ENCODE measurements around the gene RCN2. TPM values are rescaled to one million over a fixed set of nuclear protein-coding genes. Genes with fewer than 3 reads are reported as not detected.

RCN2 gene
- total and polyA plus RNA-seq, 3 donors from 2014 or later: 61.1 to 164 (median 78.3) TPM

DNA sequence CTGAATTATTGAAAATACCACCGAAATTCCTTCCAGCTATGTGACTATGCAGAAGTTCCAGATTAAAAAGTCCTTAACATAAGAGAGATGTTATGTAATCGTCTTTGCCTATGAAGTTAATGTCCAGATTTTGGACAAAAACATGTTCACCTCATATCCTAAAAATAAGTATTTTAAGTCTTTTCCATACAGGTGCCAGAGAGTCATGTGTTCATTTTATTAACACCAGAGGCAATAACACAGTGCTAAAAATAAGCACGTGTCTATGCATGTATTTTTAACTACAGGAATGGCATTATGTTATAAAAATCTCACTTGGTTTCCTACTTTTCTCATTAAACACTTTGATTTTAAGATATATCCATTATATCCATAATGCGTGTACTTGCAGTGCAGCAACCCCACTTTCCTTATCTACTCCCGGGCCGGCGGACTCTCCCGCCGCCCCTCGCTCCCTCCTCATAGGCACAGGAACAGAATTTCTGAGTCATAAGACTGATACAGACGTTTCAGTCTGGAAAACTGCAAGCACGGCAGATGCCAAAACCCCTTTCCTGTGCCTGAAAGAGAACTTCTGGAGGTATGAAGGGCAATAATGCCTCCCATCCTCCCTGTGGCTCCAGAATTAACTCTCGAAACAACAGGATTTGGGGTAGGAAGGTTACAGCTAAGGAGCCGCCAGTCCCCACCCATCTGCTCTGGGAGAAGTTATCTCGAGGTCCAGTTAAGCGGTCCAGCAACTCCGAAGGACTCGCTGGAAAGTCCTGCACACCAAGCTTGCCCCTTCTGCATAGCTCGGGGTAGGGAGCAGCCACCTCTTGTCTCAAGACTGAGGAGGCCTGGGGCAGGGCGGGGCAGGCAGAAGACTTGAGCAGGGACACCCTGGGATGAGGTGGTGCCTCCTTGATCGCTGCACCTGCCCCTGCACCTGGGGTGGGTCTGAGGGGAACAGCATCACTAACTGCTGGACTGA lies 41.1 kb downstream of the RCN2 start:
- H3K4me3 ChIP-seq: no peak overlapping the region
- TF ChIP-seq, protein P1, sequence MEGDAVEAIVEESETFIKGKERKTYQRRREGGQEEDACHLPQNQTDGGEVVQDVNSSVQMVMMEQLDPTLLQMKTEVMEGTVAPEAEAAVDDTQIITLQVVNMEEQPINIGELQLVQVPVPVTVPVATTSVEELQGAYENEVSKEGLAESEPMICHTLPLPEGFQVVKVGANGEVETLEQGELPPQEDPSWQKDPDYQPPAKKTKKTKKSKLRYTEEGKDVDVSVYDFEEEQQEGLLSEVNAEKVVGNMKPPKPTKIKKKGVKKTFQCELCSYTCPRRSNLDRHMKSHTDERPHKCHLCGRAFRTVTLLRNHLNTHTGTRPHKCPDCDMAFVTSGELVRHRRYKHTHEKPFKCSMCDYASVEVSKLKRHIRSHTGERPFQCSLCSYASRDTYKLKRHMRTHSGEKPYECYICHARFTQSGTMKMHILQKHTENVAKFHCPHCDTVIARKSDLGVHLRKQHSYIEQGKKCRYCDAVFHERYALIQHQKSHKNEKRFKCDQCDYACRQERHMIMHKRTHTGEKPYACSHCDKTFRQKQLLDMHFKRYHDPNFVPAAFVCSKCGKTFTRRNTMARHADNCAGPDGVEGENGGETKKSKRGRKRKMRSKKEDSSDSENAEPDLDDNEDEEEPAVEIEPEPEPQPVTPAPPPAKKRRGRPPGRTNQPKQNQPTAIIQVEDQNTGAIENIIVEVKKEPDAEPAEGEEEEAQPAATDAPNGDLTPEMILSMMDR (IDR thresholded peaks at IDR 0.05): no peak
- no peak for TF ChIP-seq POLR2A (IDR thresholded peaks at IDR 0.05)
- peaks cover 9% of the 10 kb centered on the region for H3K4me1 ChIP-seq
- no peak for DNase-seq
- no peak overlapping the region for H3K27ac ChIP-seq
- no peaks in the 10 kb centered on the region for H3K27me3 ChIP-seq
- no peaks in the 10 kb centered on the region for H3K36me3 ChIP-seq (ENCODE audit: low read depth, missing control alignments)
- WGBS, 2 donors: 35 to 42% methylated on average over 19 to 21 of the region's 21 CpGs
- intact Hi-C loops (cut with DNase I; ENCODE audit: low total_unique reads): no loop called here
- no peaks in the 10 kb centered on the region for H3K9me3 ChIP-seq

DNA sequence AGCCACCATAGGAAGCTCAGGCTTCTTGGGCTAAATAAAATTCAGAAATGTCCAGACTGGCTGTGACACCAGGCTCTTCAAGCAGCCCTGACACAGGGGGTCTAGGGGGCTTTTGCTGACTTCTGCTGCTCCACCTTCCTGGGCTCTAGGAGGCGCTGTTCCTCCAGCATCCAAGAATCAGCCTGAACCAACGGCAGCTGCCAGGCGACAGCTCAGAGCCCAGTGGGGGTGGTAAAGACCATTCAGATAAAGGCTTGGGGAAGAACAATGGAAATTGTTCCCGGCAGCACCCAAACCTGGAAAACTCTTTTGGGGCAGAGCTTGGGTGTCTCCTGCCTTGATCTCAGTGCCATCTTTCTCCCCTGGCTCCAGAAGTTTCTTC lies 41.8 kb downstream of the RCN2 start:
- no peak overlapping the region for H3K4me3 ChIP-seq
- TF ChIP-seq, protein P1 (IDR thresholded peaks at IDR 0.05): peak in 1 of 3 experiments; percentile 31
- no peak for TF ChIP-seq POLR2A (IDR thresholded peaks at IDR 0.05)
- peak; percentile 63 for DNase-seq
- no peak overlapping the region for H3K27ac ChIP-seq
- intact Hi-C loops (cut with DNase I; ENCODE audit: low total_unique reads): no loop called here
- peaks cover 9% of the 10 kb centered on the region for H3K4me1 ChIP-seq
- no peaks in the 10 kb centered on the region for H3K36me3 ChIP-seq (ENCODE audit: low read depth, missing control alignments)
- 46 to 63% methylated on average over 1 to 4 of the region's 4 CpGs for WGBS, 2 donors
- H3K27me3 ChIP-seq: no peaks in the 10 kb centered on the region
- H3K9me3 ChIP-seq: no peaks in the 10 kb centered on the region

DNA sequence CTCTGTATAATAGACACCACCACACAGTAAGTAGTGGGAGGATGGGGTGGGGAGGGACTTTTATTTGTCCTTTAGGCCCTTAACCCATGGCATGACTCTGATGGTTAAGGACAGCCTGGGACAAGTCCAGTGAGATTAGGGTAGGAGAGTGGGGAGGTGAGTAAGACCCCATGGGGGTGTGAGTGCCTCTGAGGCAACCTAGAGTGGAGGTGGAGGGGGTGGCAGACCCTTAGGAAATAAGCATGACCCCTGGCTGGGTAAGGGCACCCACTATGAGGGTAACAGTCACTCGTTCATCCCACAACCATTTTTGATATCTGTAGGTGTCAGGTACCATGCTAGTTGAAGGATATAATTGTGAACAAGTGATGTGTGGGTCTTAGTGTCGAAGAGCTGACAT lies 42.4 kb downstream of the RCN2 start:
- H3K4me1 ChIP-seq: peaks cover 9% of the 10 kb centered on the region
- no peak for DNase-seq
- no peaks in the 10 kb centered on the region for H3K36me3 ChIP-seq (ENCODE audit: low read depth, missing control alignments)
- no peak overlapping the region for H3K27ac ChIP-seq
- 89 to 94% methylated on average over 2 of the region's 2 CpGs for WGBS, 2 donors
- H3K27me3 ChIP-seq: no peaks in the 10 kb centered on the region
- H3K4me3 ChIP-seq: no peak overlapping the region
- intact Hi-C loops (cut with DNase I; ENCODE audit: low total_unique reads): no loop called here
- TF ChIP-seq, protein P1 (IDR thresholded peaks at IDR 0.05): no peak
- no peak for TF ChIP-seq POLR2A (IDR thresholded peaks at IDR 0.05)
- H3K9me3 ChIP-seq: no peaks in the 10 kb centered on the region

DNA sequence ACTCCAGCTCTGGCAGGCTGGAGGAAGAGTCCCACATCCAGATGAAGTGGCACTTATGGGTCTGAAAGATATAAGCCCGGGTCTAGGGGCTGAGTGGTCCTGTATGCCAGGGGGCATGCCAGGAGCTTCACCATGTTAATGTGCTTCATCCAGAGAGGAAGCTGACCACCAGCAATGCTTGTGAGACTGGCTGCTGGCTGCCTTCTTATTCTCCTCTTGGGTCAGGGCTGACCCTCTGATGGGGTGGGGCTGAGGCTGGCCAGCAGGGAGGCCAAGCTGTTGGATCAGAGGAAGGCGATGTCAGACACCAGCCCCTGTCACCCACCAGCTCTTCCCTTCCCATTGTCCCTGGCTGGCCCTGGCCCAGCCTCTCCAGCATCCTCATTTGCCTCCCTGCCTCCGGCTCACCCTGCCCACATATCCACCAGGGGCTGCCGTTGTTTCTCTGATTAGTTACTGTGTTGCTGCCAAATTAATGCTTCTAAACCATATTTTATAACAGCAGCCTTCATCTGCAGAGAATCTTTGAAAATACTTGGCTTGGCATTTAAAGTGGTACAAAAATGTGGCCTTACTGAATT lies 43.0 kb downstream of the RCN2 start:
- peaks cover 9% of the 10 kb centered on the region for H3K4me1 ChIP-seq
- H3K27me3 ChIP-seq: no peaks in the 10 kb centered on the region
- H3K27ac ChIP-seq: no peak overlapping the region
- no peak for DNase-seq
- H3K4me3 ChIP-seq: no peak overlapping the region
- H3K9me3 ChIP-seq: no peaks in the 10 kb centered on the region
- TF ChIP-seq, protein P1 (IDR thresholded peaks at IDR 0.05): no peak
- TF ChIP-seq POLR2A (IDR thresholded peaks at IDR 0.05): no peak
- WGBS, 2 donors: 75 to 79% methylated on average over 3 to 4 of the region's 4 CpGs
- intact Hi-C loops (cut with DNase I; ENCODE audit: low total_unique reads): no loop called here
- no peaks in the 10 kb centered on the region for H3K36me3 ChIP-seq (ENCODE audit: low read depth, missing control alignments)

Measured in testis (tissue), 3 donors.